HEK293 (cell line): ENCODE results near the gene TENT4A.

Source experiments
- CTCF ChIA-PET: fragments of 350-600 bp; formaldehyde crosslinking; extraction: SDS; loops from one replicate; lab custom pipeline; 2021; ENCODE audit warnings: antibody characterized with exemption; lab: Yijun Ruan, JAX
- POLR2A ChIA-PET: fragments of 300-600 bp; formaldehyde crosslinking; extraction: SDS; loops from one replicate; lab custom pipeline; 2020; ENCODE audit warnings: antibody characterized with exemption, inconsistent platforms; lab: Yijun Ruan, JAX
- H3K27ac ChIP-seq: fragments of 200-500 bp; sonication (Bioruptor generic); 2 replicates; pipeline ENCODE4 v1.5.1; 2014; ENCODE audit warnings: low read depth, low read length, control low read depth, inconsistent platforms; ENCODE audit errors: extremely low read depth
- H3K36me3 ChIP-seq, 2 experiments: fragments of 200-500 bp in 1 of 2; sonication (Bioruptor generic) in 1 of 2; 1 replicate in 1 of 2; 2 replicates in 1 of 2; pipeline ENCODE4 v1.5.1; 2014 to 2017; ENCODE audit warnings: inconsistent platforms in 2 of 2, low read length in 2 of 2; ENCODE audit not compliant: control insufficient read depth in 2 of 2, insufficient read depth in 1 of 2
- H3K4me1 ChIP-seq: fragments of 200-500 bp; sonication (Bioruptor generic); 2 replicates; pipeline ENCODE4 v1.5.1; 2014; ENCODE audit warnings: mild to moderate bottlenecking, low read length, inconsistent platforms; ENCODE audit not compliant: control insufficient read depth, insufficient read depth
- H3K4me3 ChIP-seq: 2 replicates; pipeline ENCODE4 v1.5.1; 2011; ENCODE audit warnings: low read depth, mild to moderate bottlenecking, control low read depth, low read length, moderate library complexity
- H3K9me3 ChIP-seq: fragments of 200-500 bp; sonication (Bioruptor generic); 2 replicates; pipeline ENCODE4 v1.5.1; 2014; ENCODE audit warnings: low read depth, low read length, inconsistent platforms; ENCODE audit not compliant: control insufficient read depth, insufficient read depth
- EGR2 ChIP-seq: fragments of 450-650 bp; formaldehyde crosslinking; IDR thresholded peaks from 2 replicates; pipeline ENCODE4 v1.5.1; 2016; ENCODE audit warnings: low read depth, missing biosample characterization, missing genetic modification characterization
- PRDM4 ChIP-seq: fragments of 450-650 bp; formaldehyde crosslinking; IDR thresholded peaks from 2 replicates; pipeline ENCODE4 v1.5.1; 2017; ENCODE audit warnings: missing biosample characterization, missing genetic modification characterization
- RBAK ChIP-seq: fragments of 450-650 bp; formaldehyde crosslinking; IDR thresholded peaks from 2 replicates; pipeline ENCODE4 v1.5.1; 2016; ENCODE audit warnings: missing biosample characterization, missing genetic modification characterization
- YY1 ChIP-seq: fragments of 450-650 bp; formaldehyde crosslinking; IDR thresholded peaks from 2 replicates; pipeline ENCODE4 v1.5.1; 2018; ENCODE audit warnings: missing biosample characterization, missing genetic modification characterization
- YY2 ChIP-seq: fragments of 450-650 bp; formaldehyde crosslinking; IDR thresholded peaks from 2 replicates; pipeline ENCODE4 v1.5.1; 2016; ENCODE audit warnings: missing biosample characterization, missing genetic modification characterization
- ZBTB6 ChIP-seq: fragments of 450-650 bp; formaldehyde crosslinking; IDR thresholded peaks from 2 replicates; pipeline ENCODE4 v1.5.1; 2017; ENCODE audit warnings: missing biosample characterization, missing genetic modification characterization
- ZBTB7A ChIP-seq: fragments of 450-650 bp; formaldehyde crosslinking; IDR thresholded peaks from 2 replicates; pipeline ENCODE4 v1.5.1; 2016; ENCODE audit warnings: low read depth, missing biosample characterization, missing genetic modification characterization
- ZNF133 ChIP-seq: fragments of 450-650 bp; formaldehyde crosslinking; IDR thresholded peaks from 2 replicates; pipeline ENCODE4 v1.5.1; 2016; ENCODE audit warnings: missing biosample characterization, missing genetic modification characterization
- ZNF140 ChIP-seq: fragments of 450-650 bp; formaldehyde crosslinking; IDR thresholded peaks from 2 replicates; pipeline ENCODE4 v1.5.1; 2016; ENCODE audit warnings: missing biosample characterization, missing genetic modification characterization
- ZNF174 ChIP-seq: fragments of 450-650 bp; formaldehyde crosslinking; IDR thresholded peaks from 2 replicates; pipeline ENCODE4 v1.5.0; 2017; ENCODE audit warnings: missing biosample characterization, mild to moderate bottlenecking, missing genetic modification characterization
- ZNF184 ChIP-seq: fragments of 450-650 bp; IDR thresholded peaks from 2 replicates; pipeline ENCODE4 v1.5.1; 2018; ENCODE audit warnings: missing biosample characterization, mild to moderate bottlenecking, missing genetic modification characterization
- ZNF19 ChIP-seq: fragments of 450-650 bp; formaldehyde crosslinking; IDR thresholded peaks from 2 replicates; pipeline ENCODE4; 2016; ENCODE audit warnings: missing biosample characterization, missing genetic modification characterization, low read depth
- ZNF211 ChIP-seq: fragments of 450-650 bp; formaldehyde crosslinking; IDR thresholded peaks from 2 replicates; pipeline ENCODE4 v1.5.1; 2016; ENCODE audit warnings: low read depth, missing biosample characterization, missing genetic modification characterization
- ZNF223 ChIP-seq: fragments of 450-650 bp; formaldehyde crosslinking; IDR thresholded peaks from 2 replicates; pipeline ENCODE4 v1.5.1; 2016; ENCODE audit warnings: missing biosample characterization, missing genetic modification characterization
- ZNF366 ChIP-seq: fragments of 450-650 bp; formaldehyde crosslinking; conservative IDR thresholded peaks from 2 replicates; pipeline ENCODE4 v1.5.1; 2016; ENCODE audit warnings: missing biosample characterization, missing genetic modification characterization
- ZNF426 ChIP-seq: fragments of 450-650 bp; formaldehyde crosslinking; IDR thresholded peaks from 2 replicates; pipeline ENCODE4 v1.5.1; 2017; ENCODE audit warnings: missing biosample characterization, missing genetic modification characterization, mild to moderate bottlenecking, inconsistent platforms, moderate library complexity
- ZNF555 ChIP-seq: fragments of 450-650 bp; formaldehyde crosslinking; conservative IDR thresholded peaks from 2 replicates; pipeline ENCODE4 v1.5.1; 2017; ENCODE audit warnings: missing biosample characterization, mild to moderate bottlenecking, missing genetic modification characterization, inconsistent platforms
- ZNF580 ChIP-seq: fragments of 450-650 bp; formaldehyde crosslinking; IDR thresholded peaks from 2 replicates; pipeline ENCODE4 v1.5.1; 2016; ENCODE audit warnings: missing biosample characterization, missing genetic modification characterization
- ZNF626 ChIP-seq: fragments of 450-650 bp; sonication (Bioruptor Pico); formaldehyde crosslinking; IDR thresholded peaks from 2 replicates; pipeline ENCODE4 v1.5.1; 2018; ENCODE audit warnings: missing biosample characterization, missing genetic modification characterization, inconsistent platforms
- ZNF654 ChIP-seq: fragments of 450-650 bp; formaldehyde crosslinking; IDR thresholded peaks from 2 replicates; pipeline ENCODE4 v1.5.1; 2016; ENCODE audit warnings: low read depth, missing biosample characterization, missing genetic modification characterization
- ZNF664 ChIP-seq: fragments of 450-650 bp; formaldehyde crosslinking; IDR thresholded peaks from 2 replicates; pipeline ENCODE4 v1.5.1; 2016; ENCODE audit warnings: missing biosample characterization, missing genetic modification characterization
- ZNF837 ChIP-seq: fragments of 450-650 bp; formaldehyde crosslinking; IDR thresholded peaks from 2 replicates; pipeline ENCODE4 v1.5.1; 2016; ENCODE audit warnings: missing biosample characterization, missing genetic modification characterization
- ZNF843 ChIP-seq: fragments of 450-650 bp; formaldehyde crosslinking; IDR thresholded peaks from 2 replicates; pipeline ENCODE4 v1.5.1; 2016; ENCODE audit warnings: missing biosample characterization, missing genetic modification characterization
- ZSCAN18 ChIP-seq: fragments of 450-650 bp; formaldehyde crosslinking; IDR thresholded peaks from 2 replicates; pipeline ENCODE4 v1.5.1; 2016; ENCODE audit warnings: missing biosample characterization, missing genetic modification characterization
- ZSCAN5A ChIP-seq: fragments of 450-650 bp; formaldehyde crosslinking; IDR thresholded peaks from 2 replicates; pipeline ENCODE4 v1.5.1; 2016; ENCODE audit warnings: missing biosample characterization, missing genetic modification characterization

TENT4A gene

GRCh38 chr5:6792376-6792775 is 79.1 kb downstream of the TENT4A start:
- Histone ChIP-seq H3K4me1 (no peaks in the 10 kb centered on the region), H3K36me3 (no peaks in the 10 kb centered on the region), H3K4me3 (no peak overlapping the region), H3K9me3 (no peaks in the 10 kb centered on the region), H3K27ac (no peak overlapping the region)
- POLR2A ChIA-PET, result no interaction called here
- TF ChIP-seq ZNF843 (tag by site-specific recombination), result no peak
- no peak for TF ChIP-seq ZNF837
- TF ChIP-seq ZNF140 (tag by site-specific recombination), result no peak
- no peak for TF ChIP-seq EGR2
- TF ChIP-seq ZNF654, result no peak
- no peak for TF ChIP-seq ZNF211 (tag by site-specific recombination)
- no peak for TF ChIP-seq ZSCAN18
- no peak for TF ChIP-seq ZNF366
- no peak for TF ChIP-seq RBAK
- TF ChIP-seq ZSCAN5A (tag by site-specific recombination), result no peak
- no peak for TF ChIP-seq ZBTB7A (tag by site-specific recombination)
- TF ChIP-seq ZNF174 (tag by site-specific recombination), result no peak
- TF ChIP-seq ZBTB6, result no peak
- TF ChIP-seq ZNF426 (tag by site-specific recombination), result no peak
- no peak for TF ChIP-seq ZNF580 (tag by site-specific recombination)
- TF ChIP-seq ZNF555 (tag by site-specific recombination), result no peak
- TF ChIP-seq ZNF19 (tag by site-specific recombination), result no peak
- CTCF ChIA-PET, result interaction anchor here (1.9 to 2.3 kb wide), 2 partner anchors 12 to 28 kb away, joined by 4 to 10 read pairs; no protein-coding TSS in a partner anchor

GRCh38 chr5:6792911-6793471 is 79.8 kb downstream of the TENT4A start:
- no peaks in the 10 kb centered on the region for H3K36me3 ChIP-seq
- H3K27ac ChIP-seq, result no peak overlapping the region
- H3K4me3 ChIP-seq, result no peak overlapping the region
- CTCF ChIA-PET, result interaction anchor here (0.6 to 2.3 kb wide), 3 partner anchors 12 to 961 kb away, joined by 4 to 10 read pairs (median 4); no protein-coding TSS in a partner anchor
- TF ChIP-seq ZNF133 (tag by site-specific recombination), result no peak
- no peak for TF ChIP-seq ZNF626 (tag by site-specific recombination)
- no peak for TF ChIP-seq ZNF184
- TF ChIP-seq PRDM4 (tag by site-specific recombination), result no peak
- TF ChIP-seq ZBTB7A (tag by site-specific recombination), result no peak
- no peak for TF ChIP-seq YY1
- no peak for TF ChIP-seq YY2 (tag by site-specific recombination)
- no peak for TF ChIP-seq ZNF223 (tag by site-specific recombination)
- no peak for TF ChIP-seq ZNF140 (tag by site-specific recombination)
- TF ChIP-seq ZNF664 (tag by site-specific recombination), result no peak
- H3K4me1 ChIP-seq, result no peaks in the 10 kb centered on the region
- no peaks in the 10 kb centered on the region for H3K9me3 ChIP-seq
- POLR2A ChIA-PET, result no interaction called here
